HG02759 (cell line): ENCODE results near the gene COL26A1.

Source experiments
- ATAC-seq: cut with Tn5 transposase; IDR thresholded peaks from one replicate; pipeline ENCODE4 v1.9.1; 2021; ENCODE audit warnings: mild to moderate bottlenecking, moderate library complexity; ENCODE audit not compliant: unreplicated experiment

The COL26A1 gene

DNA sequence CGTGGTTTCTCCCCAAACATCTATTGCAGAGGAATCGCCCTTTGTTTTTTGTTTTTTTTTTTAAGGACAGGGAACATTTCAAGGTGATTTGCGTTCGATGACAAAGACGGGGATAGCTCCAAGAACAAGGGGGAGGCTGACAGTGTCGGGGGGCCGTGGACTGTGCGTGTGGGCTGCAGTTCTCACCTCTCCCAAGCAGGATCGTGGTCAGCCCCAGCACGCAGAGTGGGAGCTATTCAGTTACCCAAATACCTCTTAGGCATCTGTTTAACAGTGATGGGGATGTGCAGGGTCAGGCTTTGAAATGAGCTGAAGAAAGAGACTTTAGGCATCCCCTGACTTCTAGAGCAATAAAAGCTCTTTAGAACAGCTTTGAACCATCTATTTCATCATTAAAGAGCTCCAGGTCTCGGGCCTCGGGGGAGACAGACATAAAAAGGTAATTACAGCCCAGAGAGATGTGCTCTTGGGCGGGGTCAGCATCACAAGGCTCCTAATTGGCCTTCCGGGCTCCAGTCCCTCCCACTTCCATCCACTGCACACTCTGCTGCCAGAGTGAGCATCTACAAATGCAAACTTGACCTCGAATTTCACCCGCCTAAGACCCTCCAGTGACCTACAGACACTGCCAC is 169.2 kb downstream of the COL26A1 start:
- no peak for ATAC-seq

DNA sequence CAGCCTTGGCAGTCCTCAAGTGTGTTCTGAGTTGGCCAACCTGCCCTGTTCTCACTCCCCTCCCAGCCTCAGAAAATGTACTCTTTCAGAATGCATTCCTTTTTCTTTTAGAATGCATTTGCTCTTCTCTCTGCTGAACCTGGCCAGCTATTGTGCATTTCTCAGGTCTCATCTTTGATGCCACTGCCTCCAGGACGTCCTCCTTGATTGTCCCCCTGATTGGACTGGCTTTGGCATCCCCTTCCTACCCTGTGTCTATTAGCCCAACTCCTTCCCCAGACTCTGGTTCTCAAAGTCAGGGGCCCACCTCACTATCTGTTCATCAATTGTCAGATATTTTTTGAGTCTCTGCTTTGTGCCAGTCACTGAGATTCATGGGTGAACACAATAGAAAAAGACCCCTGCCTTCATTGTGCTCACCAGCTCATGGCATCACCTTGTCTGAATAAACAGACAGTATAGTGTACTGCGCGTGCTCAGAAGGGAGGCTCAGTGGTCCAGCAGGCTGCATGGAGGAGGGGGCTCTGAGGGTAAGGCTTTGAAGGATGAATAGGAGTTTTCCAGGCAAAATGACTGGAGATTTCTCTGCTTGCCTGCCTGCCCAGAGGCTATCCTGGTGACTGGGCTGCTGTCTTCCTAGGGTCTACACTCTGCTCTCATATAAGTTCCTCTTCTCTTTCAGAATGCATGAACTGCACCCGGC is 169.9 kb downstream of the COL26A1 start:
- no peak for ATAC-seq

DNA sequence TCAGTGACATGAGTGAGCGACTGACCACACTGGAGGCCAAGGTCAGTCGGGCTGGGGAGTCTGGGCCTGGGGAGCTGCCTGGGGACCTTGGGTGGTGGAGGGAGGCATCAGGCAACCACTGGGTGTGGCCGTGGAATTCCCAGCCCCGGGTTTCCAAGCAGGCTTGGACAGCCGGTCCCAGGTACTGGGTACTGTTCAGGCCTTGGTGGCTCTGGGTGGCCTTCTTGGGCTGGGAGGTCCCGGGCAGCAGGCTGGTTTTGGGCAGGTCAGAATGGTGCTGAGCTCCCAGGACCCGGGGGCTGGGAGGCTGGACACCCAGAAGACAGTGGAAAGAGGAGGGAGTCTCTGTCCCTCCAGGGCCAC is 170.4 kb downstream of the COL26A1 start:
- ATAC-seq = no peak

DNA sequence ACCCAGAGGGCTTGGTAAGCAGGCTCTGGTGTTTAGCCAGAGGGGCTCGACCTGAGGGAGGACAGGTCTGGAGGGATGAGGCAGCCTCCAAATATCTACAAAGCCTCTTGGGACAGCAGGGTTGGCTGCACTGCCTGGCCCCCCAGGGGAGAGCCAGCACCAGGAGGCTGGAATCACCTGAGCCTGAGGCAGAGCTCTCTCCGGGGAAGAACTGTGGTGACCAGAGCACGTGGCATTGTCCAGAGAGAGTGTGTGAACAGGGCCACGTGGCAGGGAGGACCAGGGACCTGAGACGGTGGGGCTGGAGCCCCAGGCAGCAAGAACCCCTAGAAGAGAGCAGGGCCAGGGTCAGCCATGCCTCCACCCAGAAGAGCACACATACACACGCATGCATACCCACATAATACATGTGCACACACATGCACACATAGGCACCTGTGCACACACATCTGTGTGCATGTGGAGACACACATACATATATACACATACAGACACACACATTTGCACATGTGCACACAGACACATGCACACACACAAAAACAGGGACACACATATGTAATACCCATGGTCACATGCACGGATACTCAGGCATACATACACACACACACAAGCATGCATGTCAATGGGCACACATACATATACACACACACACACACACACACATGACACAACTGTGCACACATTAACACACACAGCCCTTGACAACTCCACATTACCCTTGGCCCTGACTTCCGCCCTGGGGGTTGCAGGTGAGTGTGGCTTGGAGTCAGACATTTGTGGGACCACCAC is 171.5 kb downstream of the COL26A1 start:
- no peak for ATAC-seq

DNA sequence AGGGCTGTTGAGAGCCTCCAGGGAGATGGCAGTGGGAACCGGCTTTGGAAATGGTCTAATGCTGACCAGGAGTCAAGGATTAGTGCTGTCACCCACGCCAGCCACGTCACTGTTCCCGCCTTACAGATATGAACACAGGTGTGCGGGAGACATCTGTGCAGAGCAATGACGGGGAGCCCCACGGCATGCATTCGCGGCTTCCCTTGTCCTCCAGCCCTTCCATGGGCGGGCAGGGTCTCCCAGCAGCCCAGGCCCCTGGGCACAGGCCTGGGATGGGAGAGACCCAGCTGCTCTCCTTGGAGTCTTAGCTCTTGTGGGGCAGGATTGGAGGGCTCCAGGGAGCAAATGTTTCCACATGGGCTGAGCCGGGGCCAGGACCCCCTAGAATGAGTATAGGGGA is 172.2 kb downstream of the COL26A1 start:
- ATAC-seq = no peak

DNA sequence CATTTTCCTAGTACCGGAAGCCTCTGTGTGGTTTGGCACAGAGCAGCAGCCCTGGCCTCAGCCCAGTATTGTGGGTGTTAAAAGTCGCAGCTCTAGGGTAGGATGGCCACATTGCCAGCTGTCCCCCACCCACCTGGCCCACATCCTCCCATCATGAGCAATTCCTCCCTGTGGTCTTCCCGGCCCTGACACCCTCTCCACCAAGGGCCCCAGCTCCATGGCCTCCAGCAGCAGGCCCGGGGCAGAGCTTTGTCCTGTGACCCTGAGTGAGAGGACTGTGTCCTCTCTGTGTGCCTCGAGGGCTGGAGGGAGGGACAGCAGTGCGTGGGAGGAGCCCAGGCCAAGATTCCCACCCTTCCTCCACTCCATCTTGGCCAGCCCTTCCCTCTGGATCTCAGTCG is 172.7 kb downstream of the COL26A1 start:
- ATAC-seq = no peak

DNA sequence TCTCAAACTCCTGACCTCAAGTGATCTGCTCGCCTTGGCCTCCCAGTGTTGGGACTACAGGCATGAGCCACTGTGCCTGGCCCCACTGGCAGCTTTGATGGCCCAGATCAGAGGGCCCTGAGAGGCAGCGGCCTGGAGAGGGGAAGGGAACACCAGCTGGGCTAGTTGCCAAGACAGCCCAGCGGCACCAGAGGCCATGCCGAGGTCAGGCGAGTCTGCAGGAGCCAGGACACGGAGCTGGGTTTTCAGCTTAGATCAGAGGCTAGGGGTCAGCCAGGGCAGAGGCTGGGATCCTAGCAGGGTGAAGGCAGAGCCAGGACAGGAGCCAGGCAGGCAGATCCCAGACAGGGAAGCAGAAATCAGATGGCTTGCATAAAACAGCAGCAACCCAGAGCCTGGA is 173.6 kb downstream of the COL26A1 start:
- no peak for ATAC-seq

DNA sequence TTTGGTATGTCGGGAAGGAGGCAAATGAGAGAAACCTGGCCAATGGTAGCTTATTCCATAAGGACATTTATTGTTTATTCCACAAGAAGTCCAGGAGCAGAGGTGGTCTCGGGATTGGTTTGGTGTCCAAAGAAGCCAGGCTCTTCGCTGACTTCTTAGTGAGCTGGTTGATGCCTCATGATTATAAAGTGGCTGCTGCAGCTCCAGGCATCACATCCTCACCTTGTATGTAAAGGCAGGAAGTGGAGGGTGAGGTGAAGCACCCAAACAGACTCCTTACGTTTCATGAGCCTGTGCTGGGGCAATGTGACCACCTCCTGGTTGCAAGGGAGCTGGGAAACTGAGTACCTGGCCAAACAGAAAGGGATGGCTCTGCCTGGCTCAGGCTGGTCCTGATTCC is 174.0 kb downstream of the COL26A1 start:
- no peak for ATAC-seq

DNA sequence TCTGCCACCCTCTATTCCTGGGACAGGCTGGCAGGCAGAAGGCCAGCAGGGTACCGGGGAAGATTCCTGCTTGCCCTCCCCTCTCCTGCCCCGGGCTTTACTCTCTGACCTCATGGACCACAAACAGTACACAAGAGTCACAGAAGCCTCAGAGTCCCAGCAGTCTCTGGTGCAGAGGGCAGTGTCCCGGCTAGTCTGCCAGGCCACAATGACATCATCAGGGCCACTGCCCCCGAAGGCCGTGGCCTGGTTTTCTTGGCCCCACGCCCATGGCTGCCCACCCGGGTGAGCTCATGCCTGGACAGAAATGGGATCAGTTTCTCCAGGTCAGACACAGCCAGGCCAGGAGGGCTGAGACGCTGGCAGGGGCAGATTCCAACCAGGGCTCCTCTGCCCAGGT is 174.5 kb downstream of the COL26A1 start:
- no peak for ATAC-seq

DNA sequence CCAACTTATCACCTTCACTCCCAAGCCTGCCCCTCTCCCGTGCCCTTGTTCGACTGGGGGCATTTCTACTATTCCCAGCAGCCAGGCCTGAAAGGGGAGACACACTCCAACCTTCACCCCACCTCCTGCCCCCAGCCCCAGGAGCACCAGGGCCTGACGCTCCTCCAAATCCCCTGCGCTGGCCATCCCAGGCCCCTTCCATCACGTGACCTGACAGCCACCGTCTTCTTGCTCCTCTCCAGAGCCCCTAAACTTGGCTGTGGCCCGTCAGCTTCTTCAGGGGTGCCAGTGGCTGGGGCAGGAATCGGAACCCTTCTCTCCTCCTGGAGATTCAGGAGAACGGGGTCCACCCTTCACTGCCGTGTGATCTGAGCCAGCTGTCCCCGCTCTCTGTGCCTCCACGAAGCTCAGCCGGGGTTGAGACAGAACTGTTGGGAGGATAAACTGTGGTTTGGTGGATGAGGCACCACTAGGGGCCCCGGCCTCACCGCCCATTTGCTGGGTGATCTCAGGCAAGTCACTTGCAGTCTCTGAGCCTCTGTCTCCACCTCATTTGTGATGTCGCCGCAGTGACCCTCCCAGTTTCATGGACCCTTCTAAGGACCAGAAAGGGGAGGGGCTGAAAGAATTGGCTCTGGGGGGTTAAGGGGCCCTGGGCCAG is 175.4 kb downstream of the COL26A1 start:
- no peak for ATAC-seq

DNA sequence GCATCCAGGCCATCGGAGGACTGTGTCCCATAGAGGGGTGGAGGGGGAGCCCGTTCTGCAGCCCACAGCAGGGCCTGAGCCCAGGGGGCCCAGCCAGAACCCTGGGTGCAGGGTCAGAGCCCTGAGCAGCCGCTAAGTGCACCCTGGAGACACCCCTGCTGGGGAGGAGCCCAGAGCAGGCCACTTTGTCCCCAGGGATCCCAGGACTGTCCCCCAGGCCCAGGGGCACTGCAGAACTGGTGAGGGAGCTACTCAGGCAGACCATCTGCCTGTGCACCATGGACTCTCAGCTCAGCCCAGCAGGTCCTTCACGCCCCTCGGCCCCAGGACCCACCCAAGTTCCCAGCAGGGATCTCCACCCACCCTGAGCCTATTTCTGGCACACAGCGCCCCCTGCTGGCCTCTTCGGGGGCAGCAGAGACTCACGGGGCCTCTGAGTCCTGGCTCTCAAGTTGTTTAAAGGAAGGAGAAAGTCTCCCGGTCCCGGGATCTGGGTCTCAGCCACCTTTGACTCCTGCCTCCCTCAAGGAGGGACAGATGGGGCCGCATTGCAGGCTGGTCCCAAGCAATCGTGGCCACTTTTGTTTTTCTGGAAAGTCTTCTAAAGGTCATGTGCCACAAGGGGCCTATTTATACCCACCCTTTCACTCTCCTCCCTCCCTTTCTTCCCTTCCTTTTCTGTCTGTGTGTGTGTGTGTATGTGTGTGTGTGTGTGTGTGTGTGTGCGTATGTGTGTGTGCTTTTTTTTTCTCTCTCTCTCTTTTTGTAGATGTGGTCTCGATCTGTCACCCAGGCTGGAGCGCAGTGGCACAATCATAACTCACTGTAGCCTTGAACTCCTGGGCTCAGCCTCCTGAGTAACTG is 176.2 kb downstream of the COL26A1 start:
- ATAC-seq = no peak

DNA sequence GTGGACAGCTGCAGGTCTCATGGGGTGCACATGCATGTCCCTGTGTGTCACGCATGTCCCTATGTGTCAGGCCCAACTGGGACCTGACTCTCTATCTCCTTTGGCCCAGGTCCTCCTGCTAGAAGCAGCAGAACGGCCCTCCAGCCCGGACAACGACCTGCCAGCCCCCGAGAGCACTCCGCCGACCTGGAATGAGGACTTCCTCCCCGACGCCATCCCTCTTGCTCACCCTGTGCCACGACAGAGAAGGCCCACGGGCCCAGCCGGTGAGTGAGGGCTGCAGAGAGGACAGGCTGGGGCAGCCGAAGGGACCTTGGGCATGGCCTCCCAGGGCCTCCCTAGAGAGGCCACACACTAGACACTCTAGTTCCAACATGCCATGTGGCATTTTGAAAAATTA is 177.1 kb downstream of the COL26A1 start:
- no peak for ATAC-seq

DNA sequence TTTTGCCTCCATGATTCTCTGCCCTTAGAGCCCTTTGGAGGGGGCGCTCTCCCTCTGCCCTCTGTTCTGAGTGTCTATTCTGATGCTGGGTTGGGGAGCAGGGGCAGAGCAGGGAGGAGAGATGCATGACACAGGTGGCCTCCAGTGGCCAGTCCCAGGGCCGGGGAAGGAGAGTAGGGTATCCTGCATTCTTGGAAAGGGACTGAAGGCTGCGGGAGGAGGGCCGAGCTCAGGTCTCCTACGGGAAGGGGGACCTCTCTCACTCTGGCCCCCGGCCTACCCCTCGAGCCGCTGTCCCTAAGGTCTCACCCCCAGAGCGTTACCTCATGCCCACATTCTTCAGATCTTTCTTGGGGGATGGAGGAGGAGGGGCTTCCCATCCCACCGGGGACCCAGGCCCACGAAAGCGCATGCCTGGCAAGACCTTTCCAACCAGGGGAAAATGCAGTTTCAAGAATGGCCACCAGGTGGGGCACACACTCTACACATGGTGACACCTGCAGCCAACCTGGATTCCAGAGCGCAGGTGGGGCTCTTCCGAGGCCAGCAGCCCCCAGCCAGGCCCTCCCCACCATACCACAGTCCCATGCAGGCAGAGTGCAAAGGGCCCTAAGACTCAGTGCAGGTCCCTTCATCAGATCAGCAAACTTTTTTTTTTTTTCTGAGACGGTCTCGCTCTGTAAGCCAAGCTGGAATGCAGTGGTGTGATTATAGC is 180.0 kb downstream of the COL26A1 start:
- no peak for ATAC-seq

DNA sequence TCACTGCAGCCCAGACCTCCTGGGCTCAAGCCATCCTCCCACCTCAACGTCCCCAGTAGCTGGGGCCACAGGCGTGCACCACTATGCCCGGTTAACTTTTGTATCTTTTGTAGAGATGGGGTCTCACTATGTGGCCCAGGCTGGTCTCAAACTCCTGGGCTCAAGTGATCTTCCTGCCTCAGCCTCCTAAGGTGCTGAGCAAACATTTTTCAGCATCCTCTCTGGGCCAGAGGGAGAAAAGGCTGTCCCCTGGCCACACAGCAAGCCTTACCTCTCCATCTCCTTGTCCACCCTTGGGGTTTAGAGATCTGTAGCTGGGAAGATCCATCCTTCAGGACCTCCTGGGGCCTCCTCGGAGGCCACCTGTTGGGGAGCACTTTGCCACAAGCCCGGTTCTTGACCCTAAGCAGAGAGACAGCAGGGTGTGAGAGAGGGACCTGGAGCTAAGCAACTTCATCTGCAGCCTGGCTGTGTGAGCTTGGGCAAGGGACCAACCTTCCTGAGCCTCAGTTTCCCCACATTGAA is 180.6 kb downstream of the COL26A1 start:
- no peak for ATAC-seq

DNA sequence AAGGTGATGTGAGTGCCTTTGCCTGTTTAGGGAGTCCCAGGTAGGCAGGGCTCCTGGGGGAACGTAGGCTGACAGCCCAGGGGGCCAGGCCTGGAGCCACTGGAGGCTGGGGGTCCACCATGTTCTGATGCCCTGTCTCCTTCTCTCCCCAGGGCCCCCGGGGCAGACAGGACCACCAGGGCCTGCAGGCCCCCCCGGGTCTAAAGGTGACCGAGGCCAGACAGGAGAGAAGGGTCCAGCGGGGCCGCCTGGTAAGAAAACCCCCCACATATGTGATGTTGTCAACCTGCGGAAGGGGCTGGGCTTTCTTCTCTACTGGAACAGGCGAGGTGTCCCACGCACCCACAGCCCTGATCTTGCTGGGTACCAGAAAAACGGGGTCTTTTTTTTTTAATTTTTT is 181.2 kb downstream of the COL26A1 start:
- ATAC-seq = no peak

DNA sequence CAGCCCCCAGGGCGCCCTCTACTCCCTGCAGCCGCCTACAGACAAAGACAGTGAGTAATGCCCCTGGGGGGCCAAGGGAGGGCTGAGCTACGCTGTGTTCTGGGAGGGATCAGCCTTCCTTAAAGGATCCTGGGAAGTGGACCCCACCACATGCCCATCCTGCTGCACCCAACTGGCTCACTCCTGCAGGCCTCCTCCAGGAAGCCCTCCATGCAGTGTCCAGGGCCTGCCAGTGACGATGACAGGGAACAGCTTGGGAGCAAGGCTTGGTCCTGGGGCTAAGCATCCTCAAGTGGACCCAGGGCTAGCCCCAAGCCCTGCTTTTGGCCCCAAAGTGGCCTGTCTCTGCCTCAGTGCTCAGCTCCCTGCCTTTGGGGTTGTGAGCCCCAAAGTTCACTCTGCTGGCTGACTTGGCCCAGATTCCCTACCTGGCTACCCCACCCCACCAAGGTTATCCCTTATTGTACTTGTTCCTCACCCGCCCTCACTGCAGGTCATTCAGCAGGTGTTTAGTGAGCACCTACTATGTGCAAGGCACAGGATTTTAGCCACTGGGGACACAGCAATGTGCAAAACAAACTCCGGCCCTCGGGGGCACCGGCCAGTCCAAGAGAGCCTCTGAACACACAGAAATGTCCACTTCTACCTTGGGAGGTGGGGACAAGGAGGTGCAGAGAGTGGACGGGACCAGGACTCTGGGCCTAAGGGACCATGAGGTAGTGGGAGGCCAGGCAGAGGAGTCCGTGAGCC is 182.9 kb downstream of the COL26A1 start:
- no peak for ATAC-seq

DNA sequence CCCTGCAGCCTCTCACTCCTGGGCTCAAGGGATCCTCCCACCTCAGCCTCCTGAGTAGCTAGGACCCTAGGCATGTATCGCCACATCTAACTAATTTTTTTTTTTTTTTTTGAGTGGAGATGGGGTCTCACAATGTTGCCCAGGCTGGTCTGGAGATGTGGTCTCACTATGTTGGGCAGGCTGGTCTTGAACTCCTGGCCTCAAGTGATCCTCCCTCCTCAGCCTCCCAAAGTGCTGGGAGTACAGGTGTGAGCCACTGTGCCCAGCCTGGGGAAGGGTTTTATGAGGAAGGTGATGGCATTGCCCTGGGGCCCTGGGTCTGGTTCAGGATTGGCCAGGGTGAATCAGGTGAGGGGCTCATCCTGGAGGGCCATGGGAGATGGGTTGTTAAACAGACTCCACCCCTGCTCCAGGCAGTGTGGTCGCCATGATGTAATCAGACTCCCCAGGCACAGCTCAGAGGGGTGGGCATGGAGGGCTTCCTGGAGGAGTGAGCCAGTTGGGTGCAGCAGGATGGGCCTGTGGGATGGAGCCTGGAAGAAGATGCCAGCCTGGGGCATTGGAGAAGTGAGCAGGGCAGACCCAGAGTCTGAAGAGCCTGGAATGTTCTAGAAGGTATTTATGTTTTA is 183.7 kb downstream of the COL26A1 start:
- ATAC-seq = no peak

DNA sequence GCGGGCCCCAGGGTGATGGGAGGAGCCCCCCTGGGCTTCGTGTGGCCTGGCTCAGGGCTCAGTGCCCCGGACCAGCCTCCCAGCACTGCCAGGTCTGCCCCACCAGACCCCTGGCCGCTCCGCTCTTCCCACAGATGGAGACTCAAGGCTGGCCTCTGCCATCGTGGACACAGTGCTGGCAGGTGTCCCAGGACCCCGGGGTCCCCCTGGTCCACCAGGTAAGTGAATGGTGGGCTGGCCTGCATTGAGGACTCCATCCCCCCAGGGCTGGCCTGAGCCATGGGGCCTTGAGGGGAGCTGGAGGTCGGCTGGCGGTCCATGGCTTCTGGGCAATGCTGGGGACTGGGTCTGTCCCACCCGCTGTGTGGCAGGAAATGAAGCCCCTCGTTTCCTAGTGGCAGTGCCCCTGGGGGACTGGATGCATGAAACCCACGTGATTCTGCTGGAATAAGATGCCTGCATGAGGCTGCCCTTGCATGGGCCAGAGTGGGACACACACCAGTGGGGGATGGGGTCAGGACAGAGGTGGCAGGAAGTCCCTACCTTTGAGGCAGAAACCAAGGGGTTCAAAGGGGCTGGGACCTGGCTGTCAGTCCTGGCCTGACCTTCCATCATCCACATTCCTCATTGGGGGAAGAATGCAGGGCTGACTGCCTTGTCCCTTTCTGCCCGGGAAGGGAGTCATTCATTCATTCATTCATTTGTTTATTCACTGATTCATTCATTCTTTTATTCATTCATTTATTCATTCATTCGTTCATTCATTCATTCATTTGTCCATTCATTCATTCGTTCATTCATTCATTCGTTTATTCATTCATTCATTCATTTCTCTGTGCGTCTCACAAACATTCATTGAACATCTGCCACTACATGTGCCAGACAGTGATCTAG is 184.6 kb downstream of the COL26A1 start:
- no peak for ATAC-seq
